ENCODE data around the gene RB1.
"Not testable (repeated sequence)": the region's sequence is repeated elsewhere in the genome, so short reads cannot be mapped to it uniquely, and the experiment has no call there.

RB1 gene

GRCh38 chr13:48411841-48412531 is 108.4 kb downstream of the RB1 start:
- peak; percentile 58 for DNase-seq (ENCODE audit: low spot score)

GRCh38 chr13:48412881-48413351 is 109.4 kb downstream of the RB1 start, which contains the start of gene LPAR6:
TSS of gene LPAR6 (minus strand) at chr13:48413113. CDS start at chr13:48412423, 690 bp downstream.
- peak; percentile 58 for DNase-seq (ENCODE audit: low spot score)

GRCh38 chr13:48414501-48414900 is 111.0 kb downstream of the RB1 start:
- DNase-seq (ENCODE audit: low spot score), result no peak

GRCh38 chr13:48415516-48415915 is 112.0 kb downstream of the RB1 start:
- no peak for DNase-seq (ENCODE audit: low spot score)

GRCh38 chr13:48422003-48422402 is 118.5 kb downstream of the RB1 start:
- DNase-seq (ENCODE audit: low spot score), result not testable (repeated sequence)

- no peak for DNase-seq (ENCODE audit: low spot score)
These were observed 120.7 kb downstream of the RB1 start for GRCh38 chr13:48424212-48424611.

- DNase-seq (ENCODE audit: low spot score), result no peak
These were observed 122.5 kb downstream of the RB1 start for GRCh38 chr13:48426052-48426451.

GRCh38 chr13:48426755-48427298 is 123.3 kb downstream of the RB1 start:
- not testable (repeated sequence) for DNase-seq (ENCODE audit: low spot score)

- DNase-seq (ENCODE audit: low spot score), result no peak
These were observed 125.5 kb downstream of the RB1 start for GRCh38 chr13:48429036-48429435.

GRCh38 chr13:48429886-48430285 is 126.3 kb downstream of the RB1 start:
- no peak for DNase-seq (ENCODE audit: low spot score)

- DNase-seq (ENCODE audit: low spot score), result no peak
These were observed 127.9 kb downstream of the RB1 start for GRCh38 chr13:48431431-48431830.

GRCh38 chr13:48431987-48432615 is 128.6 kb downstream of the RB1 start:
- DNase-seq (ENCODE audit: low spot score), result no peak

GRCh38 chr13:48434200-48434599 is 130.6 kb downstream of the RB1 start:
- DNase-seq (ENCODE audit: low spot score), result no peak

GRCh38 chr13:48436661-48437288 is 133.2 kb downstream of the RB1 start:
- peak; percentile 29 for DNase-seq (ENCODE audit: low spot score)

- DNase-seq (ENCODE audit: low spot score), result no peak
These were observed 133.8 kb downstream of the RB1 start for GRCh38 chr13:48437371-48437770.

- DNase-seq (ENCODE audit: low spot score), result peak; percentile 26
These were observed 140.1 kb downstream of the RB1 start for GRCh38 chr13:48443442-48444208.

- no peak for DNase-seq (ENCODE audit: low spot score)
These were observed 142.9 kb downstream of the RB1 start for GRCh38 chr13:48446464-48446863.

- DNase-seq (ENCODE audit: low spot score), result no peak
These were observed 144.9 kb downstream of the RB1 start for GRCh38 chr13:48448285-48448958.

- no peak for DNase-seq (ENCODE audit: low spot score)
These were observed 145.5 kb downstream of the RB1 start for GRCh38 chr13:48448959-48449614.

- no peak for DNase-seq (ENCODE audit: low spot score)
These were observed 146.1 kb downstream of the RB1 start for GRCh38 chr13:48449656-48450055.

- not testable (repeated sequence) for DNase-seq (ENCODE audit: low spot score)
These were observed 147.6 kb downstream of the RB1 start for GRCh38 chr13:48451196-48451595.

Data from CD4-positive, alpha-beta T cell treated with Interleukin-2 at 100 ng/mL for 4 hours (primary cell).